Measurements from ENCODE around the gene VSIG4.

Gene VSIG4

DNA sequence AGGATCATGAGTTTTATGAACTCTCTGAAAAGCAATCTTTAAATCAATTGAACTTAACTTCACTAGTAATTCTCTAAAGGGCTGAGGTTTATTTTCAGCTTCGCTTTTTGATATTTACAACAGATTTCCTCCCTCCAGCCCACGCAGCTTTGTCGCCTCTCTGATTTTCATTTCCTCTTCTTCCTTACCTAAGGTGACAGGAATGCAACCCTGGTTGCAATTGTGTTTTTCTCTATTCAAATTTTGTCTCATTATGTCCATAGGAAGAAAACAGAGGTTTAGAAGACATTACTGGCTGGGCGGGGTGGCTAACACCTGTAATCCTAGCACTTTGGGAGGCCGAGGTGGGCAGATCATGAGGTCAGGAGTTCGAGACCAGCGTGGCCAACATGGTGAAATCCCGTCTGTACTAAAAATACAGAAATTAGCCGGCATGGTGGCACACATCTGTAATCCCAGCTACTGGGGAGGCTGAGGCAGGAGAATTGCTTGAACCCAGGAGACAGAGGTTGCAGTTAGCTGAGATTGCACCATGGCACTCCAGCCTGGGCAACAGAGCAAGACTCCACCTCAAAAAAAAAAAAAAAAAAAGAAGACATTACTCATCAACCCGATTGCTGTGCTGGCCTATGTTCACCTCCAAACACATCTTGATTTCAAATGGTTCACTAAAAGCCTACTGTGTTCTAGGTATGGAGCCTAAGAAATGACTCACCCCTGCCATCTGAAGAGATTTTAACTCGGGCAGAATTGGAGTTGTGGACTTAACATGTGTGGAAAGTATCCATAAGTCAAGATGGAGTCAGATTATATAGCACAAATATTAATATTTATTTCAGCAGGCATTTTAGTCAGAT, 36.8 kb downstream of the VSIG4 start:
- DNase-seq (ENCODE audit: extremely low spot score), result no peak
- POLR2A ChIA-PET, result no interaction called here
- CTCF ChIA-PET, result no interaction called here

DNA sequence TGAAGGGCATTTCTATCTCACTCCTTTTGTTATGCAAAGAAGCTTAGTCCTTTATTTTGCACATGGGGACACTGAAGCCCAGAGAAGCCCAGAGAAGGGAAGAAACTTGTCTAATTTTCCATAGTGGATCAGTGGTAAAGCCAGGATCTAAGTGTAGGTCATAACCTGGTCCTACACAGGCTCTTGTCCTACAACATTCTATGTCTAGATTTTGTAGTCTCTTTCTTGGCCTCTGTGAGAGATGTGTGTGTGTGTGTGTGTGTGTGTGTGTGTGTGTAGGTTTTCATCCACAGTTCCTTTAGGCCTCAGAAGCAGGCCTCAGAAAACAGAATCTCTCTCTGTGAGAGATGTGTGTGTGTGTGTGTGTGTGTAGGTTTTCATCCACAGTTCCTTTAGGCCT, 38.3 kb downstream of the VSIG4 start:
- CTCF ChIA-PET, result no interaction called here
- POLR2A ChIA-PET, result no interaction called here
- no peak for DNase-seq (ENCODE audit: extremely low spot score)
- no peak for TF ChIP-seq L3MBTL2 (conservative IDR thresholded peaks at IDR 0.05)
- TF ChIP-seq CTBP1 (IDR thresholded peaks at IDR 0.05; ENCODE audit: borderline replicate concordance), result no peak
- TF ChIP-seq NFRKB (IDR thresholded peaks at IDR 0.05), result no peak
- TF ChIP-seq ARNT (IDR thresholded peaks at IDR 0.05), result no peak
- TF ChIP-seq SUZ12 (IDR thresholded peaks at IDR 0.05), result no peak
- TF ChIP-seq BHLHE40 (IDR thresholded peaks at IDR 0.05; ENCODE audit: borderline replicate concordance), result no peak
- TF ChIP-seq FOXA1 (IDR thresholded peaks at IDR 0.05), result no peak
- no peak for TF ChIP-seq HDGF (IDR thresholded peaks at IDR 0.05; ENCODE audit: borderline replicate concordance)
- no peak for TF ChIP-seq FOXM1 (IDR thresholded peaks at IDR 0.05; ENCODE audit: borderline replicate concordance)
- no peak for TF ChIP-seq FOXK2 (IDR thresholded peaks at IDR 0.05)

More for the DNA sequence above, 36.8 kb downstream of the VSIG4 start:
- TF ChIP-seq FOXA1 (IDR thresholded peaks at IDR 0.05), result no peak

DNA sequence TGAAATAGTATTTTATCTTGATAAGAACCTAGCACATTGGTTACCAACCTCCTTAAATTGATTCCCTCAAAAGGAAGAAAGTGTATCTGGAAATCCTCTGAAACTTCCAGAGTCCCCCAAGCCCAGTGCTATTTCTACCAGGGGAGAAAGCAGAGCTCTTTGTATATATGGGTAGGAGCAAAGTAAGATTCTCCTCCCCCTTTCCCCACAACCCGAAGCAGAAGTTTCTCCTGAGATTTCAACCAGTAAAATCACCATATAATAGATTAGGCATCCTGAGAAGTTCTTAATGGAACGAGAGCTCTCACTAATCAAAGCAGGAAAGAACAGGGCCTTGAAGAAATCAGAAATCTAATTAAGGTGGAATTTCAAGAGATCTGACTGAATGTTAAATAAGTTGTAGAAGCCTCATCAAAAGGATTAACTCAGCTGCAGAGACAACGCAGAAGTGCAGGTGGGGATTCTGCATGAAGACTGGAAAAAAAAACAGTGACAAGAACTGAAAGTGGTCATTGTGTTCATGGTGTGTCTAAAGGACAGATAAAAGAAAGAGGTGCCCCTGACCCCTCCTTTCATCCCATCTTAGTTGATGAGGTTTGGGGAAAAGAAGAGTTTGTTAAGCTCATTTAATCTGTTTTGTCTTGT, 39.1 kb downstream of the VSIG4 start:
- ChIA-PET CTCF (no interaction called here), POLR2A (no interaction called here)
- TF ChIP-seq NFRKB (IDR thresholded peaks at IDR 0.05), result no peak
- no peak for TF ChIP-seq FOXK2 (IDR thresholded peaks at IDR 0.05)
- TF ChIP-seq CTBP1 (IDR thresholded peaks at IDR 0.05; ENCODE audit: borderline replicate concordance), result no peak
- TF ChIP-seq TARDBP (IDR thresholded peaks at IDR 0.05), result no peak
- TF ChIP-seq BHLHE40 (IDR thresholded peaks at IDR 0.05; ENCODE audit: borderline replicate concordance), result no peak
- DNase-seq (ENCODE audit: extremely low spot score), result no peak

DNA sequence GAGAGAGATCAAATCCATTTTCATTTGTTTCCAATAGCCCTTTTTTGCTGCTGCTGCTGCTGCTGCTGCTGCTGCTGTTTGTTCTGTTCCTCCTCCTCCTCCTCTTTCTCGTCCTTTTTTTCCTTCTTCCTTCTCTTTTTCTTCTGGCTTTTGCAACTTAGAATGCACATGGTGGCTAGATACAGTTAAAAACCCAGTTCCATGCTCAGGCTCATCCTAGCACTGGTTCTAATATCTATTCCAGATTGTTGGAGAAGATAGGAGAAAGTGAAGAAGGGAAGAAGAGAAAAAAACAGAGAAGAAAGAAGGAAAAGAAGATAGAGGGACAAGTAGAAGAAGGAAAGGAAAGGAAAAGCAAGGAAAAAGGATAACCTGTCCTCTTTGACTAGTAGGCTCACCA, 39.7 kb downstream of the VSIG4 start:
- no peak for DNase-seq (ENCODE audit: extremely low spot score)
- TF ChIP-seq NFRKB (IDR thresholded peaks at IDR 0.05) (no peak), BHLHE40 (IDR thresholded peaks at IDR 0.05; ENCODE audit: borderline replicate concordance) (no peak), ZNF384 (IDR thresholded peaks at IDR 0.05) (no peak), SUZ12 (IDR thresholded peaks at IDR 0.05) (no peak), FOXM1 (IDR thresholded peaks at IDR 0.05; ENCODE audit: borderline replicate concordance) (no peak), TARDBP (IDR thresholded peaks at IDR 0.05) (no peak), FOXA1 (IDR thresholded peaks at IDR 0.05) (no peak)
- ChIA-PET POLR2A (no interaction called here), CTCF (no interaction called here)

GRCh38 chrX:65999563-66000148, 40.2 kb downstream of the VSIG4 start:
- TF ChIP-seq NFRKB (IDR thresholded peaks at IDR 0.05), result no peak
- no peak for TF ChIP-seq HDGF (IDR thresholded peaks at IDR 0.05; ENCODE audit: borderline replicate concordance)
- TF ChIP-seq LEF1 (IDR thresholded peaks at IDR 0.05; ENCODE audit: borderline replicate concordance), result no peak
- CTCF ChIA-PET, result no interaction called here
- DNase-seq (ENCODE audit: extremely low spot score), result no peak
- POLR2A ChIA-PET, result no interaction called here

GRCh38 chrX:65999029-65999562, 40.8 kb downstream of the VSIG4 start:
- DNase-seq (ENCODE audit: extremely low spot score), result no peak
- TF ChIP-seq BHLHE40 (IDR thresholded peaks at IDR 0.05; ENCODE audit: borderline replicate concordance) (no peak), CTBP1 (IDR thresholded peaks at IDR 0.05; ENCODE audit: borderline replicate concordance) (no peak), NFRKB (IDR thresholded peaks at IDR 0.05) (no peak), ZNF384 (IDR thresholded peaks at IDR 0.05) (no peak), SP1 (IDR thresholded peaks at IDR 0.05) (no peak), FOXM1 (IDR thresholded peaks at IDR 0.05; ENCODE audit: borderline replicate concordance) (no peak), LEF1 (IDR thresholded peaks at IDR 0.05; ENCODE audit: borderline replicate concordance) (no peak)
- CTCF ChIA-PET, result no interaction called here
- POLR2A ChIA-PET, result no interaction called here

DNA sequence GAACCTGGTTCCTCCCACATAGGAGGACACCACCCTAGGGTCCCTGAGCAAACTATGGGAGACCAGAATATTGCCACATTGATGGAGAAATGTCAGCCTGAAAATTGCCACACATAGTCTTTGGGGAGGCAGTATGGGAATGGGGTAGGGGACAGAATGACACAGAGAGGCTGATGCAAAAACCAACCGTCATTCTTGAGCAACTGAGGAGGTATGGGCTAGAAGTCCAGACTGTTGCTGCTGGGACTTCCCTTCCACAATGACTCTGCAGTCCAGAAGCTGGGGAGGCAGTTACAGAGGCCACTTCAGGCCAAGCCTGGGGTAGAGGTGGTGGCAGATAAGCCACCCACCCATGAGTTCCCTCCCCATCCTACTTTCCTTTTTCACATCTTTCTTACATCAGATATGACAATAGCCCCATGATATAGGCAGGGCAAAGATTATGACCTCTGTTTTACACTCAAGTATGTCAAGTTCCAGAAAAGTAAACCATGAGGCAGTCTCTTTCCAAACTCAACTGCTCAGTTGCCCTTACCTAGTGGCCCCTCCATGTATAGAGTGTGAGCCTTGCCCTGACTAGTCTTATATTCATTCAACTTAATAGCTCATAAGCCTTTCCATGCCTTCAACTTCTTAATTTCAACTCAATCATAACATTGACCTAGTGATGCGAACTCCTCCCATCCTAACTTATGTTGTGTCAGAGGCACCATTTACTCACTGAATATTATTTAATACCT, 41.7 kb downstream of the VSIG4 start:
- DNase-seq (ENCODE audit: extremely low spot score), result no peak
- ChIA-PET POLR2A (no interaction called here), CTCF (no interaction called here)
- TF ChIP-seq SP1 (IDR thresholded peaks at IDR 0.05) (no peak), ZNF384 (IDR thresholded peaks at IDR 0.05) (no peak), SUZ12 (IDR thresholded peaks at IDR 0.05) (no peak), HDGF (IDR thresholded peaks at IDR 0.05; ENCODE audit: borderline replicate concordance) (no peak), ARNT (IDR thresholded peaks at IDR 0.05) (no peak), FOXK2 (IDR thresholded peaks at IDR 0.05) (no peak), FOXA1 (IDR thresholded peaks at IDR 0.05) (no peak), LEF1 (IDR thresholded peaks at IDR 0.05; ENCODE audit: borderline replicate concordance) (no peak), L3MBTL2 (conservative IDR thresholded peaks at IDR 0.05) (no peak), PKNOX1 (IDR thresholded peaks at IDR 0.05) (no peak)

Measured in HEK293T (cell line).